Measurements from ENCODE around the gene PDK4. TPM values are rescaled to one million over a fixed set of nuclear protein-coding genes. Genes with fewer than 3 reads are reported as not detected.

PDK4 gene
- total and polyA plus RNA-seq, 9 of the 15 experiments (the other 6 are each of a cell fraction or from before 2014, with no cell fraction given), result 0.03 to 0.24 (median 0.08) TPM; not detected in 2

DNA sequence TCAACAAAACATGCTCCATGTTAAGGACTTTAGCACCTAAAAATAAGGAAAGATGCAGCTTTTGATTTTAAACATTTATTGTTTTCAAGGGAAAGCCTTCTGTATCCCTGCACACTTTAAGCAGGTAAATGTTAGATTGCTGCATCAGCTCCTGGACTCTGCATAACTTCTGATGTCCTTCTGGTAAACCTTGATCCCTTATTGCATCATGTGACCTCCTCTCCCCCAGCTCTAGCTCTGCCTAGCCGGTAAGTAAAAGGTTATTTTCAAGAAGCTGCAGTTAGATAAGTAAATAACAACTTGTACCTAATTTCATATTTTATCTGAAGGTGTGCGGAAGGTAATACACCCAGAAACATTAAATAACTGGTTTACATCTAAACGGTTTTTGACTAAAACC, 37.5 kb downstream of the PDK4 start:
- DNase-seq (ENCODE audit: extremely low read depth in 1 of 4, low spot score in 3 of 4), result no peak
- Histone ChIP-seq H4K20me1 (replicated peaks; ENCODE audit: control insufficient read depth, insufficient read depth, low read length) (no peaks in the 10 kb centered on the region), H3K9ac (ENCODE audit: insufficient read depth in 1 of 2, low read depth in 2 of 2, low read length in 2 of 2) (no peak overlapping the region), H3K9me1 (ENCODE audit: control insufficient read depth, insufficient read depth, low read length) (no peaks in the 10 kb centered on the region), H3K9me3 (replicated peaks; ENCODE audit: control insufficient read depth, insufficient read depth, low read depth, low read length) (no peaks in the 10 kb centered on the region), H3K79me2 (ENCODE audit: control insufficient read depth, insufficient read depth, low read length) (no peaks in the 10 kb centered on the region), H2AFZ (ENCODE audit: low read depth, low read length) (no peak overlapping the region), H3K4me1 (replicated peaks in 1 of 2; ENCODE audit: control insufficient read depth in 2 of 2, insufficient read depth in 2 of 2, low read length in 2 of 2) (no peaks in the 10 kb centered on the region), H3K4me2 (ENCODE audit: insufficient read depth, low read length) (no peak overlapping the region), H3K4me3 (no peak overlapping the region), H3K27ac (ENCODE audit: extremely low read depth, low read depth, low read length) (no peak overlapping the region), H3K36me3 (ENCODE audit: control insufficient read depth, insufficient read depth, low read length) (no peaks in the 10 kb centered on the region), H3K27me3 (ENCODE audit: control insufficient read depth in 2 of 2, insufficient read depth in 2 of 2, low read length in 2 of 2) (peaks cover 0 to under 1% of the 10 kb centered on the region in 2 experiments; a peak in 2 of 5 replicates)
- intact Hi-C loops (cut with micrococcal nuclease) (no loop called here), in situ Hi-C loops (cut with MboI) (no loop called here)
- ATAC-seq, result peak; percentile 67
- POLR2A ChIA-PET, result no interaction called here
- no peak for FAIRE-seq
- CTCF ChIA-PET (ENCODE audit: low intra/inter-chr PET ratio), result no interaction called here
- BruUV-seq (replicated peaks), result no TSS peak
- WGBS (ENCODE audit: insufficient coverage, low coverage, missing lambda C conversion rate), result 3% methylated on average over 3 of the region's 3 CpGs
- TF ChIP-seq SP1 (CRISPR knock-in tag; IDR thresholded peaks at IDR 0.05) (no peak), ZNF354B (CRISPR knock-in tag; IDR thresholded peaks at IDR 0.05) (no peak), LEF1 (IDR thresholded peaks at IDR 0.05) (no peak), ZNF146 (CRISPR knock-in tag; IDR thresholded peaks at IDR 0.05; ENCODE audit: unreplicated experiment) (no peak), SIN3A (IDR thresholded peaks at IDR 0.05; ENCODE audit: borderline replicate concordance in 2 of 2, control insufficient read depth in 1 of 2, low read depth in 2 of 2, low read length in 2 of 2) (no peak), ZNF76 (CRISPR knock-in tag; IDR thresholded peaks at IDR 0.05; ENCODE audit: borderline replicate concordance) (no peak), ZNF282 (CRISPR knock-in tag; IDR thresholded peaks at IDR 0.05) (no peak), MAFF (IDR thresholded peaks at IDR 0.05; ENCODE audit: low read length) (no peak), SAP30 (IDR thresholded peaks at IDR 0.05; ENCODE audit: borderline replicate concordance, insufficient read depth, low read depth, low read length, poor library complexity, severe bottlenecking) (no peak), SIRT6 (IDR thresholded peaks at IDR 0.05; ENCODE audit: low read depth, low read length) (no peak)
- TF ChIP-seq, protein P1, sequence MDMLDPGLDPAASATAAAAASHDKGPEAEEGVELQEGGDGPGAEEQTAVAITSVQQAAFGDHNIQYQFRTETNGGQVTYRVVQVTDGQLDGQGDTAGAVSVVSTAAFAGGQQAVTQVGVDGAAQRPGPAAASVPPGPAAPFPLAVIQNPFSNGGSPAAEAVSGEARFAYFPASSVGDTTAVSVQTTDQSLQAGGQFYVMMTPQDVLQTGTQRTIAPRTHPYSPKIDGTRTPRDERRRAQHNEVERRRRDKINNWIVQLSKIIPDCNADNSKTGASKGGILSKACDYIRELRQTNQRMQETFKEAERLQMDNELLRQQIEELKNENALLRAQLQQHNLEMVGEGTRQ (CRISPR knock-in tag; IDR thresholded peaks at IDR 0.05), result peak; percentile 48; the same call in 1 of the 2 replicates
- TF ChIP-seq, protein P2, sequence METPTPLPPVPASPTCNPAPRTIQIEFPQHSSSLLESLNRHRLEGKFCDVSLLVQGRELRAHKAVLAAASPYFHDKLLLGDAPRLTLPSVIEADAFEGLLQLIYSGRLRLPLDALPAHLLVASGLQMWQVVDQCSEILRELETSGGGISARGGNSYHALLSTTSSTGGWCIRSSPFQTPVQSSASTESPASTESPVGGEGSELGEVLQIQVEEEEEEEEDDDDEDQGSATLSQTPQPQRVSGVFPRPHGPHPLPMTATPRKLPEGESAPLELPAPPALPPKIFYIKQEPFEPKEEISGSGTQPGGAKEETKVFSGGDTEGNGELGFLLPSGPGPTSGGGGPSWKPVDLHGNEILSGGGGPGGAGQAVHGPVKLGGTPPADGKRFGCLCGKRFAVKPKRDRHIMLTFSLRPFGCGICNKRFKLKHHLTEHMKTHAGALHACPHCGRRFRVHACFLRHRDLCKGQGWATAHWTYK (CRISPR knock-in tag; IDR thresholded peaks at IDR 0.05), result no peak
- TF ChIP-seq, protein P3, sequence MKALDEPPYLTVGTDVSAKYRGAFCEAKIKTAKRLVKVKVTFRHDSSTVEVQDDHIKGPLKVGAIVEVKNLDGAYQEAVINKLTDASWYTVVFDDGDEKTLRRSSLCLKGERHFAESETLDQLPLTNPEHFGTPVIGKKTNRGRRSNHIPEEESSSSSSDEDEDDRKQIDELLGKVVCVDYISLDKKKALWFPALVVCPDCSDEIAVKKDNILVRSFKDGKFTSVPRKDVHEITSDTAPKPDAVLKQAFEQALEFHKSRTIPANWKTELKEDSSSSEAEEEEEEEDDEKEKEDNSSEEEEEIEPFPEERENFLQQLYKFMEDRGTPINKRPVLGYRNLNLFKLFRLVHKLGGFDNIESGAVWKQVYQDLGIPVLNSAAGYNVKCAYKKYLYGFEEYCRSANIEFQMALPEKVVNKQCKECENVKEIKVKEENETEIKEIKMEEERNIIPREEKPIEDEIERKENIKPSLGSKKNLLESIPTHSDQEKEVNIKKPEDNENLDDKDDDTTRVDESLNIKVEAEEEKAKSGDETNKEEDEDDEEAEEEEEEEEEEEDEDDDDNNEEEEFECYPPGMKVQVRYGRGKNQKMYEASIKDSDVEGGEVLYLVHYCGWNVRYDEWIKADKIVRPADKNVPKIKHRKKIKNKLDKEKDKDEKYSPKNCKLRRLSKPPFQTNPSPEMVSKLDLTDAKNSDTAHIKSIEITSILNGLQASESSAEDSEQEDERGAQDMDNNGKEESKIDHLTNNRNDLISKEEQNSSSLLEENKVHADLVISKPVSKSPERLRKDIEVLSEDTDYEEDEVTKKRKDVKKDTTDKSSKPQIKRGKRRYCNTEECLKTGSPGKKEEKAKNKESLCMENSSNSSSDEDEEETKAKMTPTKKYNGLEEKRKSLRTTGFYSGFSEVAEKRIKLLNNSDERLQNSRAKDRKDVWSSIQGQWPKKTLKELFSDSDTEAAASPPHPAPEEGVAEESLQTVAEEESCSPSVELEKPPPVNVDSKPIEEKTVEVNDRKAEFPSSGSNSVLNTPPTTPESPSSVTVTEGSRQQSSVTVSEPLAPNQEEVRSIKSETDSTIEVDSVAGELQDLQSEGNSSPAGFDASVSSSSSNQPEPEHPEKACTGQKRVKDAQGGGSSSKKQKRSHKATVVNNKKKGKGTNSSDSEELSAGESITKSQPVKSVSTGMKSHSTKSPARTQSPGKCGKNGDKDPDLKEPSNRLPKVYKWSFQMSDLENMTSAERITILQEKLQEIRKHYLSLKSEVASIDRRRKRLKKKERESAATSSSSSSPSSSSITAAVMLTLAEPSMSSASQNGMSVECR (CRISPR knock-in tag; IDR thresholded peaks at IDR 0.05), result no peak
- TF ChIP-seq, protein P4, sequence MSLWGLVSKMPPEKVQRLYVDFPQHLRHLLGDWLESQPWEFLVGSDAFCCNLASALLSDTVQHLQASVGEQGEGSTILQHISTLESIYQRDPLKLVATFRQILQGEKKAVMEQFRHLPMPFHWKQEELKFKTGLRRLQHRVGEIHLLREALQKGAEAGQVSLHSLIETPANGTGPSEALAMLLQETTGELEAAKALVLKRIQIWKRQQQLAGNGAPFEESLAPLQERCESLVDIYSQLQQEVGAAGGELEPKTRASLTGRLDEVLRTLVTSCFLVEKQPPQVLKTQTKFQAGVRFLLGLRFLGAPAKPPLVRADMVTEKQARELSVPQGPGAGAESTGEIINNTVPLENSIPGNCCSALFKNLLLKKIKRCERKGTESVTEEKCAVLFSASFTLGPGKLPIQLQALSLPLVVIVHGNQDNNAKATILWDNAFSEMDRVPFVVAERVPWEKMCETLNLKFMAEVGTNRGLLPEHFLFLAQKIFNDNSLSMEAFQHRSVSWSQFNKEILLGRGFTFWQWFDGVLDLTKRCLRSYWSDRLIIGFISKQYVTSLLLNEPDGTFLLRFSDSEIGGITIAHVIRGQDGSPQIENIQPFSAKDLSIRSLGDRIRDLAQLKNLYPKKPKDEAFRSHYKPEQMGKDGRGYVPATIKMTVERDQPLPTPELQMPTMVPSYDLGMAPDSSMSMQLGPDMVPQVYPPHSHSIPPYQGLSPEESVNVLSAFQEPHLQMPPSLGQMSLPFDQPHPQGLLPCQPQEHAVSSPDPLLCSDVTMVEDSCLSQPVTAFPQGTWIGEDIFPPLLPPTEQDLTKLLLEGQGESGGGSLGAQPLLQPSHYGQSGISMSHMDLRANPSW (CRISPR knock-in tag; IDR thresholded peaks at IDR 0.05), result no peak

All from K562 (cell line).